Measurements from ENCODE around the gene MYBPC3. TPM values are rescaled to one million over a fixed set of nuclear protein-coding genes. Genes with fewer than 3 reads are reported as not detected.

Gene MYBPC3
- total RNA-seq, 4 donors from 2014 or later, result 0.21 to 0.57 TPM; not detected in 2

GRCh38 chr11:47354913-47355282, 2.4 kb upstream of the MYBPC3 start:
- H3K27ac ChIP-seq, result peak overlapping the region; percentile 64
- no peaks in the 10 kb centered on the region for H3K9me3 ChIP-seq
- H3K4me3 ChIP-seq, result peak overlapping the region; percentile 63
- peaks cover 14% of the 10 kb centered on the region for H3K4me1 ChIP-seq
- 38% methylated on average over 13 of the region's 32 CpGs for WGBS
- no peaks in the 10 kb centered on the region for H3K27me3 ChIP-seq
- no peak for DNase-seq (ENCODE audit: low spot score in 2 of 2)
- H3K36me3 ChIP-seq, result no peaks in the 10 kb centered on the region
- TF ChIP-seq POLR2A (IDR thresholded peaks at IDR 0.05) (no peak), POLR2AphosphoS5 (IDR thresholded peaks at IDR 0.05) (no peak), CTCF (IDR thresholded peaks at IDR 0.05) (no peak), EP300 (IDR thresholded peaks at IDR 0.05) (no peak)

- DNase-seq (ENCODE audit: low spot score in 2 of 2), result no peak
- H3K27ac ChIP-seq, result no peak overlapping the region
- WGBS, result 79% methylated on average over 13 of the region's 15 CpGs
- no peaks in the 10 kb centered on the region for H3K36me3 ChIP-seq
- TF ChIP-seq POLR2AphosphoS5 (IDR thresholded peaks at IDR 0.05), result no peak
- no peak for TF ChIP-seq EP300 (IDR thresholded peaks at IDR 0.05)
- H3K4me3 ChIP-seq, result peak overlapping the region; percentile 63
- H3K9me3 ChIP-seq, result no peaks in the 10 kb centered on the region
- no peaks in the 10 kb centered on the region for H3K27me3 ChIP-seq
- H3K4me1 ChIP-seq, result peaks cover 14% of the 10 kb centered on the region
Measured at GRCh38 chr11:47353978-47354774, 1.7 kb upstream of the MYBPC3 start.

- Histone ChIP-seq H3K27ac (no peak overlapping the region), H3K4me1 (peaks cover 14% of the 10 kb centered on the region), H3K4me3 (no peak overlapping the region), H3K27me3 (no peaks in the 10 kb centered on the region), H3K36me3 (no peaks in the 10 kb centered on the region), H3K9me3 (no peaks in the 10 kb centered on the region)
- DNase-seq (ENCODE audit: low spot score in 2 of 2), result no peak
- TF ChIP-seq POLR2AphosphoS5 (IDR thresholded peaks at IDR 0.05) (no peak), EP300 (IDR thresholded peaks at IDR 0.05) (no peak), CTCF (IDR thresholded peaks at IDR 0.05) (no peak), POLR2A (IDR thresholded peaks at IDR 0.05) (no peak)
- WGBS, result 83% methylated on average over 29 of the region's 29 CpGs
Measured at GRCh38 chr11:47351156-47352126, 1.1 kb downstream of the MYBPC3 start.

GRCh38 chr11:47350315-47350714, 2.2 kb downstream of the MYBPC3 start:
- H3K4me1 ChIP-seq, result peaks cover 10% of the 10 kb centered on the region
- no peaks in the 10 kb centered on the region for H3K9me3 ChIP-seq
- no peaks in the 10 kb centered on the region for H3K27me3 ChIP-seq
- H3K4me3 ChIP-seq, result no peak overlapping the region
- no peak overlapping the region for H3K27ac ChIP-seq
- WGBS, result 88% methylated on average over 5 of the region's 9 CpGs
- no peak for TF ChIP-seq POLR2A (IDR thresholded peaks at IDR 0.05)
- no peak for TF ChIP-seq CTCF (IDR thresholded peaks at IDR 0.05)
- no peak for TF ChIP-seq EP300 (IDR thresholded peaks at IDR 0.05)
- TF ChIP-seq POLR2AphosphoS5 (IDR thresholded peaks at IDR 0.05), result no peak
- DNase-seq (ENCODE audit: low spot score in 2 of 2), result no peak
- H3K36me3 ChIP-seq, result no peaks in the 10 kb centered on the region

- WGBS, result 80% methylated on average over 6 of the region's 23 CpGs
- Histone ChIP-seq H3K9me3 (no peaks in the 10 kb centered on the region), H3K4me1 (peaks cover 3% of the 10 kb centered on the region), H3K27ac (no peak overlapping the region), H3K27me3 (no peaks in the 10 kb centered on the region), H3K4me3 (no peak overlapping the region), H3K36me3 (no peaks in the 10 kb centered on the region)
- TF ChIP-seq POLR2AphosphoS5 (IDR thresholded peaks at IDR 0.05) (no peak), POLR2A (IDR thresholded peaks at IDR 0.05) (no peak), CTCF (IDR thresholded peaks at IDR 0.05) (no peak), EP300 (IDR thresholded peaks at IDR 0.05) (no peak)
- no peak for DNase-seq (ENCODE audit: low spot score in 2 of 2)
Measured at GRCh38 chr11:47349521-47350095, 2.9 kb downstream of the MYBPC3 start.
